Thyroid gland (tissue), 4 donors: Measurements from ENCODE around the gene CA10.

Experiments
- POLR2A ChIP-seq, 2 donors: fragments of 450-650 bp; IDR thresholded peaks; one replicate each; pipeline ENCODE4 v1.6.1; 2017; ENCODE audit warnings: antibody characterized with exemption in 2 of 2, mild to moderate bottlenecking in 2 of 2, moderate library complexity in 1 of 2
- TF ChIP-seq, protein P1 (sequence below), 6 experiments: fragments of 200-600 bp in 3 of 6; fragments of 450-650 bp in 3 of 6; sonication (generic) in 3 of 6; IDR thresholded peaks; one replicate each; pipeline ENCODE4 v1.5.1; 2016 to 2019; ENCODE audit warnings: antibody characterized with exemption in 6 of 6, mild to moderate bottlenecking in 2 of 6, inconsistent platforms in 1 of 6, moderate library complexity in 1 of 6

DNA sequence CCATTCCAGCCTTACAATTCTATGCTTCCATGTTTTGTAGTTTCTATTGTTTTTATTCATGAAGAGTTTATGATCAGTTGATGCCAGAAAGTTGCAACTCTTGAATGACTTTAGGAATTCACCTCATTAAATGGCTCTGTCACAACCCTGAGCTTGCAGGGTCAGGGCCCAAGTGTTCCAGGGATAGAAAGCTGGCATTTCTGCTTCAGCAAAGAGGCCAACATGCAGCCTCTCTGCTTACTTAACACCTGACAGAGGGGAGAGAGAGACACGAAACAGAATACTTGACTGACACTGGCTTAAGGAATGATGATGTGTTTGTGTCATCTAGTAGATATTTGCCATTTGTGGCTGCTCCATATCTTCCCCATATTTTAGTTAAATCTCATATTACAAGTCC, 328.1 kb downstream of the CA10 start:
- no peak for TF ChIP-seq POLR2A (IDR thresholded peaks at IDR 0.05)
- TF ChIP-seq, protein P1, sequence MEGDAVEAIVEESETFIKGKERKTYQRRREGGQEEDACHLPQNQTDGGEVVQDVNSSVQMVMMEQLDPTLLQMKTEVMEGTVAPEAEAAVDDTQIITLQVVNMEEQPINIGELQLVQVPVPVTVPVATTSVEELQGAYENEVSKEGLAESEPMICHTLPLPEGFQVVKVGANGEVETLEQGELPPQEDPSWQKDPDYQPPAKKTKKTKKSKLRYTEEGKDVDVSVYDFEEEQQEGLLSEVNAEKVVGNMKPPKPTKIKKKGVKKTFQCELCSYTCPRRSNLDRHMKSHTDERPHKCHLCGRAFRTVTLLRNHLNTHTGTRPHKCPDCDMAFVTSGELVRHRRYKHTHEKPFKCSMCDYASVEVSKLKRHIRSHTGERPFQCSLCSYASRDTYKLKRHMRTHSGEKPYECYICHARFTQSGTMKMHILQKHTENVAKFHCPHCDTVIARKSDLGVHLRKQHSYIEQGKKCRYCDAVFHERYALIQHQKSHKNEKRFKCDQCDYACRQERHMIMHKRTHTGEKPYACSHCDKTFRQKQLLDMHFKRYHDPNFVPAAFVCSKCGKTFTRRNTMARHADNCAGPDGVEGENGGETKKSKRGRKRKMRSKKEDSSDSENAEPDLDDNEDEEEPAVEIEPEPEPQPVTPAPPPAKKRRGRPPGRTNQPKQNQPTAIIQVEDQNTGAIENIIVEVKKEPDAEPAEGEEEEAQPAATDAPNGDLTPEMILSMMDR (IDR thresholded peaks at IDR 0.05), result no peak
